ENCODE results near the gene IGIP.

The IGIP gene

DNA sequence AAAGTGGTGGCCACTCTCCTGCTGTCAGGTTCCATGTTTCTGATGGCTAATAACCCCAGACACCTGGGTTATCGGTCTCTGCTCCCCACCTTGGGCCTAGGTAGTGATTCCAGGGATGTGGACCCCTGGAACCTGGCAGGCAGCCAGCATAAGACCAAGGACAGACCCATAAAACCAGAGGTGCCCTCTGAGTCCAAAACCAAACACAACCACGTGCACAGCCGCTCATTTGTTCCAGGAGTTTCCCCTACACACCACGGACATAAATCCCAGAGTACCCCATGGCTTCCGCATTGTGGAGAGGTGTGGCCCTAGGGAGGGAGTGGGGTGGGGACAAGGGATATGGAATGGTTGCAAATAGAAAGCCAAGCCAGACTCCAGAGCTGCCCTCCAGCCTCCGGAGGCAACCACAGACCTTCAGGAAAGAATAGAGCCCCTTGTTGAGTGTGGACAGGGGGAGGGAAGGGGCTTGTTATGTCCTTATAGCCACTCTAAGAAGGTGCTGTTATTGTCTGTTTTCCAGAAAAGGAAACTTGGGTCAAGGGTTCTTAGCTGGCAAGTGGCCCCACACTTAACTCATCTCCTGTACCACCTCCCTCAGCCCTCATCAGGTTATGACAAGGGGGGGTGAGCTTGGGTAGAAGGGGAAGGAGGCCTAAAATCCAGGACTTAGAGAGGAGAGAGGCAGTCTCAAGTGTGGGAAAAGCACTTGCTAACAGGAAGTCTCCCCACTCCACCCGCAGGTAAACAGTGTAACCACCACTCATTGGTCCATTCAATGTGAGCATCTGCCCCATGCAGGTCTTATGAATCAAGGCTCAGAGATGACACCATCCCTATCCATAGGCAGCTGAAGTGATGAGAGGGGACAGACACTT lies 25.6 kb downstream of the IGIP start:
- TF ChIP-seq, protein P1, sequence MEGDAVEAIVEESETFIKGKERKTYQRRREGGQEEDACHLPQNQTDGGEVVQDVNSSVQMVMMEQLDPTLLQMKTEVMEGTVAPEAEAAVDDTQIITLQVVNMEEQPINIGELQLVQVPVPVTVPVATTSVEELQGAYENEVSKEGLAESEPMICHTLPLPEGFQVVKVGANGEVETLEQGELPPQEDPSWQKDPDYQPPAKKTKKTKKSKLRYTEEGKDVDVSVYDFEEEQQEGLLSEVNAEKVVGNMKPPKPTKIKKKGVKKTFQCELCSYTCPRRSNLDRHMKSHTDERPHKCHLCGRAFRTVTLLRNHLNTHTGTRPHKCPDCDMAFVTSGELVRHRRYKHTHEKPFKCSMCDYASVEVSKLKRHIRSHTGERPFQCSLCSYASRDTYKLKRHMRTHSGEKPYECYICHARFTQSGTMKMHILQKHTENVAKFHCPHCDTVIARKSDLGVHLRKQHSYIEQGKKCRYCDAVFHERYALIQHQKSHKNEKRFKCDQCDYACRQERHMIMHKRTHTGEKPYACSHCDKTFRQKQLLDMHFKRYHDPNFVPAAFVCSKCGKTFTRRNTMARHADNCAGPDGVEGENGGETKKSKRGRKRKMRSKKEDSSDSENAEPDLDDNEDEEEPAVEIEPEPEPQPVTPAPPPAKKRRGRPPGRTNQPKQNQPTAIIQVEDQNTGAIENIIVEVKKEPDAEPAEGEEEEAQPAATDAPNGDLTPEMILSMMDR (IDR thresholded peaks at IDR 0.05) = no peak

DNA sequence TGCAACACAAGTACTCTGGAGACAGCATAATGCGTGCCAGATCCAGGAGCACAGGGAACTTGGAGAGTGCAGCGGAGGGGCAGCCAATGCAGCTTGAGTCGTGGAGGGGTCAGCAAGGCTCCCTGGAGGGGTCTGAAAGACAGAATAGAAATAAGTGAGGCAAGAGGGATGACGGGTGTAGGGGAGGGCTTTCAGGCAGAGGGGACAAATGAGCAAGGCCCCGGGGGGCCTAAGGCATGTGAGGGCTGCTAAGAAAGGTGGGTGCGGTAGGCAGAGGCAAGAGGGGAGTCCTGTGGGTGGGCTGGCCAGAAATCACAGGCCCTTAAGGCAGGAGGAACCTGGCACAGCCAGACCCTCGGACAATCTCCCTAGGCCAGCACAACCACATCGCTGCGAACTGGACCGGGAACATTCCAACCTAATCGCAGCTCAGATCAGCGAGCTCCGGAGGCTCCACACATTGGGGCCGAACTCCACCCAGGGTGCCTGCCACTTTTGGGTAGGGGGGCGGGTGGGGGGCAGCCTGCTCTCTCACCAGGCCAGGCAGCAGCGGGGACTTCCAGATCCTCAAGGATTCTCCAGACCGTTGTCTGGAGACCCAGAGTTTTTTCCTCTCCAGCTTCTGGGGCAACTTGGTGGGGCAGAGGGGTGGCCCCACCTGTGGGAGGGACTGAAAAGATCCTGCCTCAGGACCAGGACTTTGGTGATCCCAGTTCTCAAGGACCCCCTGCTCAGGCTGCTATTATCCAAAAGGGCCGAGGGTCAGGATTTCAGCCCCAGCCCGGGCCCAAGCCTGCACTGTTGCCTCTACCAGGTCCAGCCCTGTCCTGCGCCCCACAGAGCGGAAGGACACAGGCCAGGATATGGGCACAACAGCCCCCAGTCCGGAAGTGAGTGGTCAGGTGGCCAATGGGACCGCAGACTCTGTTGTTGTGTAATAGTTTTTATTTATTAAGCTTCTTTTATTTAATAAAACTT lies 26.6 kb downstream of the IGIP start:
- TF ChIP-seq, protein P1 (IDR thresholded peaks at IDR 0.05) = no peak

DNA sequence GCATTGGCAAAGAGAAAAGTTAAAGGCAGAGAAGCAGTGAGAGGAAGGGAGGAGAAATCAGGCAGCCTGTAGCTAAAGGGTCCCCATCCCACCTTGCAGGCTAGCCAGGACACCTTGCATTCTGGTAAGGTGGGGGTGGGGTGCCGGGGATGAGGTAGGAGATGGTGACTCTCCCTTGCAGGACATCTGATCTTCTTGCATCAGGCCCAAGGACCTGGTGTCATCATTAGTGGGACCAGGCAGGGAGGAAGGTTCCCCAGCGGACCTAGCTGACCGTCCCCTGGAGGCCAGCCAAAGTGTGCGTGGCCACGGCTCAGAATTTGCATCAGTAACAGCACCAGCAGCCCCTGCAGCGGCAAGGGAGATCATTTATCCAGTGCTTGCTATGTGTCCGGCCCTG lies 27.5 kb downstream of the IGIP start:
- TF ChIP-seq, protein P1 (IDR thresholded peaks at IDR 0.05) = no peak

DNA sequence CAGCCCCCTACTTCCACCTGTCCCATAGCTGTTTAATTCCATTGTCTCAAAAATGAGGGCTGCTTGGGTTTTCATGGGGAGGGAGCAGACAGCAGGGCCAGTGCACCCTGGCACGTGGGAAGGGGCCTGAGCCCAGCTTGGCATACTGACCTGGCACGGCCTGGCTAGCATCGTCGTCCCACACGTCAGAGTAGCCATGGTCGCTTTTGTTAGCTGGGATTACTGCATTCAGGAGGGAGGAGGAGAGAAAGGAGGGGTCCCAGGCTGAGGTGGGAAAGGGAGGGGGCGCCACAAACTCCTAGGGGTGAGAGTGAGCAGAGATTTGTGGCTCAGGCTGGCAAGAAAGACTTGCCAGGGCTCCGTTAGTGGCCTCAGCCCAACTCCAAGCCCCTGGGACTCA lies 28.2 kb downstream of the IGIP start:
- TF ChIP-seq, protein P1 (IDR thresholded peaks at IDR 0.05) = no peak

DNA sequence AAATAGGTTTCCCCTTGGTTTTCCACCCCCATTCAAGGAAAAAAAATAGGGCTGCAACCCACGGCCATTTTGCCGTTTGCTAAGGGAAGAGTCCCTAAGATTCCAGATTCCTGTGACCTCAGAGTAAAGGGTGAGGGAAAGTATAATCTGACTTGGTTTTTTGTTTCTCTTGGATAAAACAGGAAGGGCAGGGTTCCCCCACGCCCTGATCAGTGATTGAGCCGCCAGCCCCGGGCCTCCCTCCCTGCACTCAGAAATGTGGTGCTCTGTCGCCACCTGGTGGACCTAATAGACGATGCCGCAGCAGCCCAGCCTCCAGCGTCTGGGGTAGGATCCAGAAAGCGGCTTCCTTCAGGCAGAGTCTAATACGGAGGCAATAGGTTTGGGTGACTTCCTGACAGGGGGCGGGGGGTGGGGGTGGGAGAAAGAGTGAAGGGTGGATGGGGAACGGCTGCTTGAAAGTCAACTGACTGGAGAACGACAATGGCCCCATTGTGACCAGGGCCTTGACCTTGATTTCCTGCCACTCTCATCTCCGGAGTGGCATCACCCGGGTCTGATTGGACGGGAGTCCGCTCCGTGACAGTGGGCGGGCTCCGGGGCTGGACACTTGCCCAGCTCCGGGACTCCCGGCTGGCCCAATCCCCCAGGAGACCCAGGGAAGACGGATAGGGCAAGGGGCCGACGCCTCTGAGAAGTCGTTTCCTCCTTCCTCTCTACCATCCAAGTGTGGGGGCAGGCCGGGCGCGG lies 31.5 kb downstream of the IGIP start:
- TF ChIP-seq, protein P1 (IDR thresholded peaks at IDR 0.05) = peak; percentile 88

DNA sequence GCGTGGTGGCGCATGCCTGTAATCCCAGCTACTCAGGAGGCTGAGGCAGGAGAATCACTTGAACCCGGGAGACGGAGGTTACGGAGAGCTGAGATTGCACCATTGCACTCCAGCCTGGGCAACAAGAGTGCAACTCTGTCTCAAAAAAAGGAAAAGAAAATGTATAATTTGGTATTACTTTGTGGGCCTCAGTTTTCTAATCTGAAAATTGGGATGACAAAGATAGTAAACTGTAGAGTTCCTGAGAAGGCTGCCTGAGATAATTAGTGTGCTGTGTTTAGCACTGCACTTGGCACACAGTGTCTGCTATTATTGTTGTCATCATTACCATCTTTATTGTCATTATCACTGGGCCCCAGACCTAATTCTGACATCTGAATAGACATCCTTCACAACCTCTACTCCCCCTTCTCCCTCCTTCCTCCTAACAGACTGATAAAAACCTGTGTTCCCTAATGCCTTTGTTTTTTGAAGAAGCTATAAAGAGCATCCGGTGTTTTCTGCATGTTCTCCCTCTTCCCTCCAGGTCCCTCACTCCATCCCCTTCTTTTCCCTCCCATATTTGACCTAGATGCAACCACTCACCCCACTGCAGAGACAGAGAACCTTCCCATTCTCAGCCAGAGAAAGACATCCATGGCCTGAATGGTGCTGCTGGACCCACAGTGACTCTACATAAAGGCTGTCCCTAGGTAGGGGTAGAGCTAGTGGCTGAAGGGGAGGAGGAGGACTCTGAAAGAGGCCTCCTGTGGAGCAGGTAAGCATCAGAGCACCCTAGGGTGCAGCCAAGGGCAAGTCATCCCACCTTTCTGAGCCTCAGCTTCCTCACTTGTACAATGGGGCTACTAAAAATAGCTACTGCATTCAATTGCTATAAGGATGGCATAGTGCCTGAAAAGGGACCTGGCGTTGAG lies 33.5 kb downstream of the IGIP start:
- TF ChIP-seq, protein P1 (IDR thresholded peaks at IDR 0.05) = no peak

Data from LNCAP (cell line).